KMS-11 (cell line): ENCODE data around the gene HOXA13.

Experiments used
- H2AFZ ChIP-seq: fragments of 200-600 bp; sonication (generic); 2 replicates; pipeline ENCODE4 v1.6.1; 2016; ENCODE audit warnings: antibody characterized with exemption, mixed run types, low read depth
- H3K27ac ChIP-seq: fragments of 200-600 bp; sonication (generic); 2 replicates; pipeline ENCODE4 v1.6.1; 2016; ENCODE audit warnings: mild to moderate bottlenecking, mixed run types
- H3K27me3 ChIP-seq: fragments of 200-600 bp; sonication (generic); 2 replicates; pipeline ENCODE4 v1.6.1; 2017; ENCODE audit warnings: mild to moderate bottlenecking, low read depth, mixed run types, moderate library complexity; ENCODE audit not compliant: insufficient read depth
- H3K36me3 ChIP-seq: fragments of 200-600 bp; sonication (generic); 2 replicates; pipeline ENCODE4 v1.6.1; 2017; ENCODE audit warnings: mild to moderate bottlenecking, mixed run types; ENCODE audit not compliant: insufficient read depth
- H3K4me1 ChIP-seq: fragments of 200-600 bp; sonication (generic); 2 replicates; pipeline ENCODE4 v1.6.1; 2016; ENCODE audit warnings: mild to moderate bottlenecking, low read depth, mixed run types; ENCODE audit not compliant: poor library complexity, severe bottlenecking
- H3K4me2 ChIP-seq: fragments of 200-600 bp; sonication (generic); 2 replicates; pipeline ENCODE4 v1.7.0; 2016; ENCODE audit warnings: mild to moderate bottlenecking, mixed run types
- H3K4me3 ChIP-seq: fragments of 200-600 bp; sonication (generic); IDR thresholded peaks from 2 replicates; pipeline ENCODE4 v1.6.1; 2017; ENCODE audit warnings: low read depth, low read length, mixed read lengths; ENCODE audit not compliant: insufficient read depth
- H3K79me2 ChIP-seq: fragments of 200-600 bp; sonication (generic); 2 replicates; pipeline ENCODE4 v1.6.1; 2016; ENCODE audit warnings: low read depth, mixed run types; ENCODE audit not compliant: insufficient read depth
- H3K9ac ChIP-seq: fragments of 200-600 bp; sonication (generic); 2 replicates; pipeline ENCODE4 v1.6.1; 2016; ENCODE audit warnings: mild to moderate bottlenecking, mixed run types
- H4K20me1 ChIP-seq: fragments of 200-600 bp; sonication (generic); 2 replicates; pipeline ENCODE4 v1.6.1; 2016; ENCODE audit warnings: mild to moderate bottlenecking, mixed run types; ENCODE audit not compliant: insufficient read depth
- CTCF ChIP-seq: fragments of 200-600 bp; sonication (generic); conservative IDR thresholded peaks from 2 replicates; pipeline ENCODE4 v1.6.1; 2017; ENCODE audit warnings: low read depth, mild to moderate bottlenecking, antibody characterized with exemption, low read length, moderate library complexity, mixed read lengths

The HOXA13 gene

GRCh38 chr7:27240015-27240731, 40.3 kb upstream of the HOXA13 start:
- Histone ChIP-seq H3K27me3 (no peaks in the 10 kb centered on the region; the same call in 1 of the 2 replicates), H3K4me3 (no peak overlapping the region), H3K36me3 (no peaks in the 10 kb centered on the region), H3K9ac (no peak overlapping the region), H3K79me2 (no peaks in the 10 kb centered on the region), H3K27ac (no peak overlapping the region), H3K4me2 (no peak overlapping the region), H3K4me1 (no peaks in the 10 kb centered on the region), H4K20me1 (no peaks in the 10 kb centered on the region), H2AFZ (no peak overlapping the region)
- no peak for TF ChIP-seq CTCF

- Histone ChIP-seq H2AFZ (no peak overlapping the region), H3K4me3 (no peak overlapping the region), H3K27me3 (no peaks in the 10 kb centered on the region; the same call in 1 of the 2 replicates), H3K79me2 (no peaks in the 10 kb centered on the region), H3K4me1 (no peaks in the 10 kb centered on the region), H4K20me1 (no peaks in the 10 kb centered on the region), H3K4me2 (no peak overlapping the region), H3K36me3 (no peaks in the 10 kb centered on the region), H3K9ac (no peak overlapping the region), H3K27ac (no peak overlapping the region)
- no peak for TF ChIP-seq CTCF
These were observed 39.6 kb upstream of the HOXA13 start for GRCh38 chr7:27239387-27240014.

DNA sequence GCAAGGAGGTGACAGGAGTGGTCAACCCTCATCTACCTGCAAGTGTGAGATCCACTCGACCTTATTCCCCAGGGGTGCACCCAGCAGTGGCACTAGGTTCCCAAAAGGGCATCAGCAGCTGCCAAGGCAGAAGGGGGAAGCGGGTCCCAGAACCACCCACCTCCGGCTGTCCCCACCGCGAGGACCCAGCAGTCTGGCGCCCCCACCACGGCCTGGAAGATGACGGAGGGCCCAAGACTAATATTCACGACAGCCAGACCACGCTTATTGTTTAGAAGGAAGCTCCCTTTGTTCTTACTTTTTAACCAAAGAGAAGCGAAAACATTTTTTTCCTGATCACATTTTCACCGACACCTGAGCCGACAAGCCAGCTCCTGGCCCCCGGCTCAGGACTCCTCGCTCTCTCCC, 39.1 kb upstream of the HOXA13 start:
- H4K20me1 ChIP-seq: no peaks in the 10 kb centered on the region
- H3K79me2 ChIP-seq: no peaks in the 10 kb centered on the region
- H3K9ac ChIP-seq: no peak overlapping the region
- H3K4me3 ChIP-seq: no peak overlapping the region
- no peak overlapping the region for H2AFZ ChIP-seq
- no peak for TF ChIP-seq CTCF
- H3K27me3 ChIP-seq: no peaks in the 10 kb centered on the region; the same call in 1 of the 2 replicates
- H3K4me2 ChIP-seq: no peak overlapping the region
- no peaks in the 10 kb centered on the region for H3K36me3 ChIP-seq
- H3K4me1 ChIP-seq: no peaks in the 10 kb centered on the region
- H3K27ac ChIP-seq: no peak overlapping the region

- no peaks in the 10 kb centered on the region for H4K20me1 ChIP-seq
- no peak for TF ChIP-seq CTCF
These were observed 37.9 kb upstream of the HOXA13 start for GRCh38 chr7:27237735-27238334.

More at GRCh38 chr7:27237735-27238334, 37.9 kb upstream of the HOXA13 start:
- Histone ChIP-seq H3K79me2 (no peaks in the 10 kb centered on the region), H2AFZ (no peak overlapping the region), H3K27ac (no peak overlapping the region), H3K4me3 (no peak overlapping the region), H3K9ac (no peak overlapping the region), H3K36me3 (no peaks in the 10 kb centered on the region), H3K4me2 (no peak overlapping the region), H3K27me3 (no peaks in the 10 kb centered on the region; the same call in 1 of the 2 replicates), H3K4me1 (no peaks in the 10 kb centered on the region)
